GM18868 (cell line): ENCODE measurements around the gene KLRF2.

Experiments used
- ATAC-seq: cut with Tn5 transposase; IDR thresholded peaks from one replicate; pipeline ENCODE4 v1.9.1; 2021; ENCODE audit warnings: mild to moderate bottlenecking, moderate library complexity; ENCODE audit not compliant: unreplicated experiment

Gene KLRF2

DNA sequence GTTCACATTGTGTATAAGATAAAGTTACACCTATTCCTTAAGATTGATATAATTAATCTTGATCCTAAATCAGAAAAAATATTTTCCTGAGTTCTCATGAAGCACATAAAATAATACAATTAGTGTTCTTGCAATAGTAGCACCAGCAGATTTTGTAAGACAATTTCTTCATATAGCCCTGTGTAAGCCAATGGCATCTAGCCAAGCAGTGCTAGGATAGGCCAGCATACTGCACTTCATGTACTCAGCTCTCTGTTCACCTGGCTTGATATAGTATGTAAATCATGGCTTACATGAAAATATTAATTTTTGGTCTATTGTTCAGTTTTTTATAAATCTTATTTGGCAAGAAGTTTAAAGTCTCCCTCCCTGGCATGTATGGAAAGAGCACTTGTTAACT is 1.9 kb downstream of the KLRF2 start:
- ATAC-seq: no peak

DNA sequence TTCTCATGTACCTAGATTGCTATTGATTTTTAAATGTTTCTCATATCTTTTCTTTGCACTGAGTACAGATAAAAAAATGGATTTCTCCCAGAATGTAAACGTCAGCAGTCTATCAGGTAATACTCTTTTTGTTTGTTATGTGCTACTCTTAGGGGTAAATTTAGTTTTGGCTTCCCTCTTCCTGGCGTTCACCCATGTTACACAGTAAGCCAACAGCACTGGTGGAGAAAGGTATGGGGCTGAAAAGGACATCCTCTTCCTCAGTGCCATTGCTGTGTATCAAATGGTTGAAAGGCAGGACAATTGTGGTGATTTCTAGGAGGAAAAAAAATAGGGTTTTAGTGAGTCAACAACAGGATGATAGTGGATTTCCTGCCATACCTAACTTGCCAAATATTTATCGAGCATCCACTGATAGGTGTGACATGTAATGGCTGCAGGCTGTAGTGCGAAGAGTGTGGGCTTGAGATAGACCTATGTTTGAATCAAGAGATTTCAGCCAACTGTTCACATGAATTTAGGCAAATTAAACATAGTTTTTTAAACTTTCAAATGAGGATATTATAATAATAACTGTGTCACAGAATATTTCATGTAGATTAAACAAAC is 7.5 kb downstream of the KLRF2 start:
- ATAC-seq: no peak

DNA sequence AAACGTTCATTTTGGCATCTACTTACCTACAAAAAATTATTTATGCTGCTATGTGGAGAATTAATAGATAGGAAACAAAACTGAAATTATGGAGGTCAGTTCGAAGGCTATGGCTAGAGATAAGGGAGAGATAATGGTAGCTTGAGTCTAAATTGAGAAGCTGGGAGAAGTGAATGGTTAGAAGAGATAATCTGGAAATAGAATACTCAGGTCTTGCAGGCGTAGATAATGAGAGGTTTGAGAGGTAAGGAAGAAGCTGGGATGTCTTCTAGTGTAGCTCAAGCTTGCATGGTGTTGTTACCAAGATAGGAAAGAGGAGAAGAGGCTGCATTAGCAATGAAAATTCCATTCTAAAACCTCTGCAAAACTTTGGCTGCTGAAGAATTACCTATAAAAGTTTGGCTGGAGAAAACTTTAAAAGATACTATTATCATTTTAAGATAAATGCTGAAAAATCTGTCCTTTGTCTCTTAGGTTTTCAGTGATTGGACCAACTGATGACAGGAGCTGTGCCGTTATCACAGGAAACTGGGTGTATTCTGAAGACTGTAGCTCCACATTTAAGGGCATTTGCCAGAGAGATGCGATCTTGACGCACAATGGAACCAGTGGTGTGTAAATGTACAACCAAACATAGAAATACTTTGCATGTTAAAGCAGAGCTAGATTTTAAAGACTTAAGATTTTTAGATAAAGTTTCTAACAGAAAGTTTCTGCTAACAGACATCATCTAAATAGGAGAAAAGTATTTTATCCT is 14.1 kb downstream of the KLRF2 start:
- no peak for ATAC-seq

DNA sequence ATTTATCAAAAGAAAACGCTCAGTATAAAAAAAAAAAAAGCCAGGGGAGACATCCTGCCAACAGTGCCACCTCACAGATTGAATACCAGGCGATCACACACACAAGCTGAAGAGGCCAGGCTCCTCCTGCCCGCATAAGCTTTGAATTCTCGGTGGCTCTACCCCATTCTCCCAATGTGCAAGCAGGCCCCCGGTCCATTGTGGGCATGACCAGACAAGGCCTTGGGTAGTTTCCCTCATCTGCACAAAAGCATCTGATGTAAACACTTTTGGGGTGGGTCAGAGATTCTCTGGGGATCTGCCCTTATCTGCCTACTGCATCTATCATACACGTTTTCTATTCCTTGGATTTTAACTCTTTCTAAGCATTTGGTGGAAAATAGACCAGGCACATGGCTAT is 16.2 kb downstream of the KLRF2 start:
- ATAC-seq: no peak

DNA sequence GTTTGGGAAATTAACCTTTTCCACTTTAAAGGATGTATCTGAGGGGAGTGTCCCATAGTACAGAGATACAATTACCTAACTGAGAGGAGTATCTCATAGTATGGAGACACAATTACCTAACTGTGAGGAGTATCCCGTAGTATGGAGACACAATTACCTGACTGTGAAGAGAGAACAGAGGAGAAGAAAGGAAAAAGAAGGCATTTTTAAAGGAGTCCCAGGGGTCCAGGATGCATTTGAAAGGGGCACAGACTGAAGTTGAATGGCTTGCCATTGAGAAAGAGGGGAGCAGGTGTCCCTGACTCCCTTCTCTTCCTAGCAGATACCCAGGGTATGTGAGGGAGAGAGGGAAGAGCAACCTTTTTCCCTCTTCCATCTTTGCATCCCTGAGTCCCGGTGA is 17.9 kb downstream of the KLRF2 start:
- ATAC-seq: no peak

DNA sequence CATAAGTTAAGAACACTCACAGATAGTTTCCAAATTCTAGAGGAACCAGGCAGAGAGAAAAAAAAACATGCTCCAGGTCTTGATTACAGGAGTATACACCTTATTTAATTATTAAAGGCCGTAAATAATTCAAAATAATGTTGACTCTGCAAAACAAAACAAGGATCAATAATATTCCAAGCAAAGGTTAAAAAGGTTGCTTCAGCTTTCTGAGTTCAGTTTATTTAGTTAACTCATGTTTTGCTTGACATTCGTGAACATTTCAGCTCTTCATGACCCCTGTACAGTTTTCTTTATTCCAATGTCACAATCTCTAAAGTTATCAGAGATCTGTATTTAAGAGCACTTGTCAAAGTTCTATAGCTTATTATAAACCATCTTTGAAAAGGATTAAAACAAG is 19.6 kb downstream of the KLRF2 start:
- ATAC-seq: no peak

DNA sequence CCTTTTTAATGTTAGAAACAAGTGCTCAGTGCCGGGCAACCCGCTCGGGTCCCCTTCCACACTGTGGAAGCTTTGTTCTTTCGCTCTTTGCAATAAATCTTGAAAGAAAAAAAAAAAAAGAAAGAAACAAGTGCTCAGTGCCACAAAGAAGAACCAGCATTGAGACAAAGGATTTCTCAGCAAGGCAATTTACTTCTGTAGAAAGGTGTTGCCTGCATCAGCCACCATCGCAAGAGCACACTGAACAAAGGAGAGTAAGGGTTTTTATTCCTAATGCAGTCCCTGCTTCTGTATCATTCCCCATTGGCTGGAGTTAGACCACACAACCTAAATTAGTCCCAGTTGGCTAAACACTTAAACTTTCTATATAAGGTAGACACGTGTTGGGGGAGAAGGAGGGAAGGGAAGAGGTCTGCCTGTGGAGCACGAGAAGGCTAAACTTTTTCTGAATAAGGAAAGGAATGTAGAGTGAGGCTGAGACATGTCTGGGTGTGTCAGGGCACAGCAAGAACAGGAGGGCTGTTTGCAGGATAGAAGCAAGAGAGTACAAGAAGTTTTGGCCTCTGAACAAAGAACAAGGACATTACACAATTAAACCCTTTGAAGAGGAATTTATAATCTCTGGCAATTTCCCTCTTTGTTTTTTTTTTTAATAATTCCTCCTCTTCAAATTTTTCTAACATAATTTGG is 21.4 kb downstream of the KLRF2 start:
- no peak for ATAC-seq

DNA sequence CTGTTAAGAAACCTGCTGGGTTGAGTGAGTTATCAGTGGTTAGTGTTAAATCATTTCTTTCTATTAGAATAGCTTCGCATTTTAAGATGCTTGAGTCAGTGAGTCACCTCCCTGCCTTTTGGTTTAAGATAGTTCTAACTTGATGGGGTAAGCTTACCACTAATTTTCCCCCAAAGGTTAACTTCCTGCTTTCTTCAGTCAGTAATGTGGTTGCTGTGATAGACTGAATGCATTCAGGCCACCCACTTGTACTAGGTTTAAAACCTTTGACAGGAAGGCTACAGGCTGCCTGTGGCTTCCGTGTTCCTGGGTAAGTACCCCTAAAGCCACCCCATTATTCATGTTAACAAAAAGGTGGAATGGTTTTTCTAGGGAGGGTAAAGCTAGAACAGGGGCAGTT is 25.6 kb downstream of the KLRF2 start:
- ATAC-seq: no peak

DNA sequence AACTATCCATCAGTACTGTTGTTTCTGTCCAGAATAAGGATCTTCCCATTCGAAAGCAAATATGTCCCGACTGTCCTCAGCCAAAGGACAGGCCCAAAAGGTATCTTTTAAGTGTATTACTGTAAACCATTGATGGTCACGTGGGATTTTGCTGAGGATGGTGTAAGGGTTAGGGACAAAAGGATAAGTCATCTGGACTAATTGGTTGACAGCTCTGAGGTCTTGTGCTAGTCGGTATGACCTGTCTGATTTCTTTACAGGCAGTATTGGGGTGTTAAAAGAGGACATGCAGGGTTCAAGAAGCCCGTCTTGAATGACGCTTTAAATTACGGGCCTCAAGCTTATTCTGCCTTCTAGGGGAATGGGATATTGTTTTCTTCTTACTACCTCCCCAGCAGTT is 26.5 kb downstream of the KLRF2 start:
- ATAC-seq: no peak

DNA sequence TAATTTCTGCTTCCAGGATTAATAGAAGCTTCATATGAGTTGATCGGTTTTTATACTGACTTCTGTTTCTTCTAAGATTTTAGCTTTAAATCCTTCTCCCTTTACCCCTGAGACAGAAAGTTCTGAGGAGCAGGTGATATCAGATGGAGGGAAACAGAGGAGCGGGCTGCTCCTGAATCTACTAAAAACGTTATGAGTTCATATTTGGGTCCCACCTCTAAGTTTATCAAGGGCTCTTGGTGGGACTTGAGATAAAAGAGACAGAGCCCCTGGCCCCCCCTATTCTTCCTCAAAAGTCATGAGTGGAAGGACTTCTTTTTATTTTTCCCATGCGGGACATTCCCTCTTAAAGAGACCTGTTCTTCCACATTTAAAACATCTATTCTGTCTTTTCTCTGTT is 27.1 kb downstream of the KLRF2 start:
- no peak for ATAC-seq

DNA sequence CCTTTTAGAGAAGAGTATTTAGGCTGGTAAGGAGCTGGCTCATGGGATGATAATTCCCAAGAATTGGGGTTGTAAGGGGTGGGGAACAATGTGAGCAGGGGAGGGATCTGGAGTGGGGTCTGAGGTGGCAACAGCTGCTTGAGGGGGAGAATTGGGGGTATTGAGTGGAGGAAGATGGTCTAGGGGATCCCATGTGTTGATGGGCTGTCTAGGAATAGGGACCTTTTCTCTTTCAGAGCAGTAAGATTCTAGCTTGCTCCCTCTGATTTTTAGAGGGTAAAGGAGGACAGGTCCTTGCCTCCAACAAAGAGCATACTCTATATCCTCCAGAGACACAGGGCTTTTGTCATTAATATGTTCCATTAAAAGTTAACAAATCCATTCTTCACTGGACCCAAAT is 28.4 kb downstream of the KLRF2 start:
- ATAC-seq: no peak

DNA sequence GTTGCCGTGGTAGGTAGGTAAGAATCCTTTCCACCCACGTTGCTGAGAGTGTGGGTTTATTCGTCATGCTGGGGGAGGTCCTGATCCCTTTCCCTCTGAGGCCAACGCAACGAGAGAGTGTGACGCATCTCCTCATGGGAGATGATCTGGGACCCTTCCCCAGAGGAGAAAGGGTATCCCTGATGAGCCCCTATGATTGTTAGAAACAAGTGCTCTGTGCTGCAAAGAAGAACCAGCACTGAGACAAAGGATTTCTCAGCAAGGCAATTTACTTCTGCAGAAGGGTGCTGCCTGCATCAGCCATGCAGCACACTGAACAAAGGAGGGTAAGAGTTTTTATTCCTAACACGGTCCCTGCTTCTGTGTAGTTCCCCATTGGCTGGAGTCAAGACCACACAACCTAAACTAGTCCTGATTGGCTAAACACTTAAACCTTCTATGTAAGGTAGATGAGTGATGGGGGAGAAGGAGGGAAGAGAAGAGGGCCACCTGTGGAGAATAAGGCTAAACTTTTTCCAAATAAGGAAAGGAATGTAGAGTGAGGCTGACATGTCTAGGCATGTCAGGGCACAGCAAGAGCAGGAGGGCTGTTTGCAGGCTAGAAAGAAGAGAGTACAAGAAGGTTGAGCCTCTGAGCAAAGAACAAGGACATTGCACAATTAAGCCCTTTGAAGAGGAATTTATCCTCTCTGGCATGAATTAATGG is 29.6 kb downstream of the KLRF2 start:
- no peak for ATAC-seq

DNA sequence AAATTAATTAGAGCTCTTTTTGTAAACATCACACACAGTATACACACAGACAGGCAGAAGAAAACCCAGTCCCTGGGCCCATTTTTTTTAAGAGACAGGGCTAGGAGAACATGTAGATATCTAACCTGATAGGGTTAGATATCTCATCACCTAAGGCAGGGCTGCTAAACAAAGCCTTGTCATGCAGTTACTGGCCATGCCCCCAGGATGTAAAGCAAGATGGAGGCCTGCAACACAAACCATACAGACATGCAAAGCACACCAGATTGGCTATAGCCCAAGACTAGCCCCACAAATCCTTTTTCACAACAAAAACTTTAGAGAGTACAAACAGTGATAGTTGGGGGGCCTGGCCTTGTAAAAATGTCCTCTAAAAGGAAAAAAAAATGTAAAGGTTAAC is 30.4 kb downstream of the KLRF2 start:
- ATAC-seq: no peak

DNA sequence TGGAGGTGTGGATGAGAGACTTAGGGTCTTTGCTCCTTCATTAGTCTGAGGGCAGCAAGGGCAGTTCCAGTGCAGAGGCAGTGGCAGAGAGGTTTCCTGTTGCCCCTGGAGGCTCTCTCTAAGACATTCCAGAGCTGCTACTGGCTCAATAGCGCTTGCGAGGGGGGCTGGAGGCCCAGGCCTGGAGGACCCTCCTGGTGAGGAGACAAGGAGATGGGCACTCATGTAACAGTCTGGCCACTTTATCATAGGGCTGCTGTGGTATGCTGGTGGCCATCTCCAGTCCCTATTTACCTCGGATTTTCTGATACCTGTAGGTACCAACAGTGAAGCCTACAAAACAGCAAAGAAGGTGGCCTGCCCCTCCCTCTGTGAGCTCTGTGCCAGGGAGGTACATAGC is 38.2 kb downstream of the KLRF2 start:
- no peak for ATAC-seq

DNA sequence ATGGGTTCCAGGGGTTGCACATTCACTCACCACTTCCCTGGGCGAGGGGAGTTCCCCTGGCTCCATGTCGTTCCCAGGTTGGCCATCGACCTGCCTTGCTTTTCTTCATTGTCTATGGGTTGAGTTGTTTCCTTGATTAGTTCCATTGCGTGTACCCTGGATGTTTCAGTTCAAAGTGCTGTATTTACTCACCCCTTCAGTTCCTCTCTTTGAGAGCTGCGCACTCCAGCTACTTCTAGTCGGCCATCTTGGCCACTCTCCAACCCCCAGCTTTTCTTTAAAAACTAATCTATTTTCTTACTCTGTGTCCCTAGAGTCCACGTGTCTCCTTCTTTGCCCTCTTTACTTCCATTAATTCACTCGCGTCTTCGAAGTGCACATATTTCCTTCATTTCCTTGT is 39.2 kb downstream of the KLRF2 start:
- no peak for ATAC-seq

DNA sequence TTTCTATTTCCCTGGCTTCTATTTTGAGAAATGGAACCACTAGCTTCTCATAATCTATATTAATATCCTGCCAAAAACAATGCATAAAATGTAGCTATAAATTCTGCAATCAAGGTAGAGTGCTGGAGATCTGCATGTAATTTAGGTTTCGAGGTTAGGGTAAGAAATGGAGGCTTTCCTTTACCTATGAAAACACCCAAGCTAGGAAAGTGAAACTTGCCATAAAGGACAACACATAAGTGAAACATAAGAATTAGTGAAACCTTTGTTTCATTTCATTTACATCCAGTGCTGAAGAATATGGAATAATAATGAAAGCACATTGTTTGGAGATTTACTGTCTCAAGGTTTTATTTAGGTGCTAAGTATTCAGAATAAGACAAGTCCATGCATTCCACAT is 41.1 kb downstream of the KLRF2 start:
- no peak for ATAC-seq

DNA sequence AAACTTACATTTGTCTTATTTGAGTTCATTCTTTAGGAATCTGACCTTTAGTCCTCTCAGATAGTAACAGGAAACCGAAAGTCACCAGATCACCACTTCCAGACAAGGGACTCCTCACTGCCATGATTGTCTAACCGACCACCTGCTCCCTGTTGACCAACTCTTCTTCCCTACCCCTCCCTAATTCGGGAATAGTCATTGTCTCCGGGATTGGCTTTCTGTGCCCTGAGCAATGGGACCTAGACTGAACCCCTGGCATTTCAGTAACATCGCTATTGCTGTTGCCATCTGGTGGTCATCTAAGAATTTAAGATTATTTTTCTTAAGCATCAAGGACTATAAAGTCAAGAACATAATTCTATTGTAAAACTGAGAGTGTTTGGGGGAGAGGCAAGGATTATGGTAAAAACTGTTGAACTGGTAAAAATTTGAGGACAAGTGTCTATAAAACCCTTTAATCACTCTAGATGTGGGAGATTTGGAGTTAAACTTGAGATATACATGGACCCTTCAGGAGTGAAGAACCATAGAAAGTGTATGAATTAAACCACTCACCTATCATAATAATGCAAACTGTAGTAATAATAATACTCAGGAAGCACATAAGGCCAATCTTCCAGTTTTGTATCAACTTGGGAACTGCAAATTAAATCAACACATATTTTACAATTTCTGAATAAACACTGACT is 44.6 kb downstream of the KLRF2 start:
- no peak for ATAC-seq

DNA sequence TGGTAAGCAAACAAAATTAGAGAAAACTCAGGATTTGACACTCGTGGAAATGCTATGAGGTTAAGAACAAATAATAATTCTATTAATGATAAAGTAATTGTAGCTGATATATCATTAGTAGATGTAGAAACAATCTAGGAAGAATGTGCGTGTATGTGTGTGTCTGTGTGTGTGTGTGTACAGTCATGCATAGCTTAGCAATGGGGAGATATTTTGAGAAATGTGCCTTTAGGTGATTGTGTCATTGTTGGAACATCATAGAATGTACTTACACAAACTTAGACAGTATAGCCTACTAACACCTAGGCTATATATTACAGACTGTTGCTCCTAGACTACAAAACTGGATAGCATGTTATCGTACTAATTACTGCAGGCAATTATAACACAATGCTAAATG is 45.6 kb downstream of the KLRF2 start:
- no peak for ATAC-seq

DNA sequence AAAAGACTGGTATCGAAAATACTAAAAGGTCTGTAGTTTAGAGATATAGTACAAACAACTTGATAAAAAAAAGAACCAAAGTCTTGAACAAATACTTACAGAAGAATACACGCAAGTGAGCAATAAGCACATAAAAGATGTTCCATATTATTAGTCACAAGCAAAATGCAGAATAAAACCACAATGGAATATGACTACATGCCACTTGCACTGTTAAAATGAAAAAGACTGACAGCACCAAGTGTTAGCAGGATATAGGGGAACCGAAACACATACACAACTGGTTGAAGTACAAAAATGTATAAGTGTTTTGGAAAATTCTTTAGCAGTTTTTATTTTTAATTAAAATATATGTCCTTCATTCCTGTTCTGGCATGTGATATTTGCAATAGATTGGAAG is 47.3 kb downstream of the KLRF2 start:
- no peak for ATAC-seq

DNA sequence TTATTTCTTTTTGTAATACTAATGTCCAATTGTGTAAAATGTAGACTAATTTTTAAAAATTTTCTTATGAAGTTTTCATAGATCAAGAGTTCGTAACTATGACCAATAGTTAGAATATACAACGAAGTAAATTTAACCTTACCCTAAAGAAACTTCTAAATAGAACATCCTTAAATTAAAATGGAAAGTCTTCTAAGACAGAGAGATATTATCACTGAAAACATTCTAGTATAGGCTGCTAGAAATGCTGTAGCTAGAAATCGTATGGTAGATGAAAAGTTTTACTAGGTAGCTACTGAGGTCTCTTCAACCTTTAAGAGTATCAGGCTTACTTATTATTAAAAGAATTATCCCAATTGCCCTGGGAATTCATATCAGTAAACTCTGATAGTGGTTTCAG is 50.0 kb downstream of the KLRF2 start:
- ATAC-seq: no peak

DNA sequence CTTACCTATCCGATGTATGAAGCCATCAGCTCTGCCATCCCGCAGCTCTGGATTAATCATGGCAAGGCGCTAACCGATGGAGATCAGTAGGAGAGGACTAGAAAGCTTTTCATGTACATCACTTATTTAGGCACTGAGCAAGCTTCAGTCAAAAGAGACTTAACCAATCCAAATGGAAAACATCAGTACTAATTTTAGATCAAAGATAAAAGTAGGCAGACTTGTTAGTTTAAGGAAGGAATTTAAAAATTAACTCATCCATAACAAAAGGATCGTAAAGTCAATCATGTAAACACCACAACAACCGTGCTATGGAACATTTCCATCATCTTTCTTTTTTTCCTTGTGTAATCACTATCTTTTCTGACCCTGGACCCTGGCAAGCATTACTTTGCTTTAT is 51.0 kb downstream of the KLRF2 start, which contains the start of gene CLEC2A:
CLEC2A (minus strand) TSS at position 101 of the 400 bp plus-strand sequence; CDS start at position 60, 41 bp downstream.
- ATAC-seq: no peak
